Right lobe of liver (tissue), 4 donors: ENCODE measurements around the gene DOC2A.

Source experiments
- CTCF ChIP-seq, 4 donors: fragments of 200-600 bp in 3 of 4; fragments of 450-650 bp in 1 of 4; IDR thresholded peaks; one replicate each; pipeline versions ENCODE4 v1.5.1 to v1.8.0; 2016 to 2022; ENCODE audit warnings: antibody characterized with exemption in 4 of 4, mild to moderate bottlenecking in 2 of 4
- POLR2A ChIP-seq: fragments of 450-650 bp; IDR thresholded peaks from one replicate; pipeline ENCODE4 v1.6.1; 2017; ENCODE audit warnings: antibody characterized with exemption, mild to moderate bottlenecking
- donor health status: DM: no; HTN: no; CAD: no.
- donor health status: DM: no; HTN: no; CAD: no.
- donor health status: DM: no; HTN: yes; CAD: no.

- TF ChIP-seq CTCF (IDR thresholded peaks at IDR 0.05), result no peak
- no peak for TF ChIP-seq POLR2A
These were observed 32.1 kb downstream of the DOC2A start for GRCh38 chr16:29978564-29979270.
